NCI-H82 (cell line): ENCODE results near the gene NDUFAB1.
"Not testable (repeated sequence)": the region's sequence is repeated elsewhere in the genome, so short reads cannot be mapped to it uniquely, and the experiment has no call there.

Experiments used
- DNase-seq: peaks from one replicate; lab custom pipeline; 2025; lab: John Stamatoyannopoulos, UW

The NDUFAB1 gene

GRCh38 chr16:23584186-23585076, 11.7 kb downstream of the NDUFAB1 start:
- DNase-seq: no peak

- DNase-seq: not testable (repeated sequence)
Observed at GRCh38 chr16:23583271-23583670, 12.8 kb downstream of the NDUFAB1 start.

- DNase-seq: no peak
Observed at GRCh38 chr16:23581764-23582163, 14.4 kb downstream of the NDUFAB1 start.

GRCh38 chr16:23580391-23580790, 15.7 kb downstream of the NDUFAB1 start:
- no peak for DNase-seq

- DNase-seq: no peak
Observed at GRCh38 chr16:23579371-23579770, 16.7 kb downstream of the NDUFAB1 start.

GRCh38 chr16:23578101-23578830, 17.9 kb downstream of the NDUFAB1 start:
- DNase-seq: no peak

- DNase-seq: no peak
Observed at GRCh38 chr16:23577493-23577892, 18.6 kb downstream of the NDUFAB1 start.

GRCh38 chr16:23575834-23576233, 20.3 kb downstream of the NDUFAB1 start:
- DNase-seq: no peak

- no peak for DNase-seq
Observed at GRCh38 chr16:23573817-23574216, 22.3 kb downstream of the NDUFAB1 start.

- no peak for DNase-seq
Observed at GRCh38 chr16:23572394-23572793, 23.7 kb downstream of the NDUFAB1 start.

GRCh38 chr16:23571895-23572294, 24.2 kb downstream of the NDUFAB1 start:
- DNase-seq: no peak

GRCh38 chr16:23570992-23571632, 25.0 kb downstream of the NDUFAB1 start:
- DNase-seq: no peak

- DNase-seq: no peak
Observed at GRCh38 chr16:23567602-23568001, 28.5 kb downstream of the NDUFAB1 start.

GRCh38 chr16:23566724-23567123, 29.4 kb downstream of the NDUFAB1 start:
- DNase-seq: no peak

GRCh38 chr16:23564575-23565363, 31.3 kb downstream of the NDUFAB1 start:
- no peak for DNase-seq

- no peak for DNase-seq
Observed at GRCh38 chr16:23563186-23563585, 32.9 kb downstream of the NDUFAB1 start.

- no peak for DNase-seq
Observed at GRCh38 chr16:23562505-23562904, 33.6 kb downstream of the NDUFAB1 start.

GRCh38 chr16:23561586-23561985, 34.5 kb downstream of the NDUFAB1 start:
- DNase-seq: no peak

- peak; percentile 22 for DNase-seq
Observed at GRCh38 chr16:23557779-23558702, 38.1 kb downstream of the NDUFAB1 start.

GRCh38 chr16:23556881-23557778, 39.0 kb downstream of the NDUFAB1 start, which contains the start of the genes EARS2 and UBFD1:
TSS of gene EARS2 (minus strand) at chr16:23557350. CDS start at chr16:23557343, 7 bp downstream.
TSS of gene UBFD1 (plus strand) at chr16:23557727. CDS start at chr16:23557743, 16 bp downstream.
- DNase-seq: peak; percentile 100
